Prostate gland (tissue), 2 donors: ENCODE results near the gene DIPK1B.

Experiments
- POLR2A ChIP-seq: fragments of 450-650 bp; IDR thresholded peaks from one replicate; pipeline ENCODE4 v1.6.1; 2016; ENCODE audit warnings: antibody characterized with exemption, mild to moderate bottlenecking
- TF ChIP-seq, protein P1 (sequence below), 4 experiments: fragments of 200-600 bp in 2 of 4; fragments of 450-650 bp in 2 of 4; sonication (generic) in 2 of 4; IDR thresholded peaks; 1 replicate in 3 of 4; 2 replicates in 1 of 4; pipeline ENCODE4 v1.5.1; 2016 to 2019; ENCODE audit warnings: antibody characterized with exemption in 4 of 4, mild to moderate bottlenecking in 2 of 4, moderate library complexity in 2 of 4

DNA sequence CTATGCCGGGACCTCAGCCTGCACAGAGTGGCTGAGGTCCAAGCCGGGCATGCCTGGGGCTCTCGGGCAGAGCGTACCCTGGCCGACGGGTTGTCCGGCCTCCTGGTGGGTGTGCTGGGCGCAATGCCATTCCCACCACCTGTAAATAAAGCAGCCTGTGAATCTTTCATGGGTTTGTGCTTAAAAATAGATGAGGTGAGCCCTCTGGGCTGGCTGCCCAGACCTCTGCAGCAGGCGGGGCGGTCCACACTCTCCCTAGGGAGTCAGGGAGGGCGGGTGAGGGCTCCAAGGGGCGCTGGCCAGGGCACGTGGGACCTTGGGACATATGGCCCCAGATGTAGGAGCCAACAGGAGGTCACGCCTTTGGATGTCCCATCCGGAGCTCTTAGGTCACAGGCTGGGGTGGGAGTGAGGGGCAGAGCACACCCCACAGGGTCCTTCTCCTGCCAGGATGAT is 21.5 kb upstream of the DIPK1B start:
- TF ChIP-seq, protein P1, sequence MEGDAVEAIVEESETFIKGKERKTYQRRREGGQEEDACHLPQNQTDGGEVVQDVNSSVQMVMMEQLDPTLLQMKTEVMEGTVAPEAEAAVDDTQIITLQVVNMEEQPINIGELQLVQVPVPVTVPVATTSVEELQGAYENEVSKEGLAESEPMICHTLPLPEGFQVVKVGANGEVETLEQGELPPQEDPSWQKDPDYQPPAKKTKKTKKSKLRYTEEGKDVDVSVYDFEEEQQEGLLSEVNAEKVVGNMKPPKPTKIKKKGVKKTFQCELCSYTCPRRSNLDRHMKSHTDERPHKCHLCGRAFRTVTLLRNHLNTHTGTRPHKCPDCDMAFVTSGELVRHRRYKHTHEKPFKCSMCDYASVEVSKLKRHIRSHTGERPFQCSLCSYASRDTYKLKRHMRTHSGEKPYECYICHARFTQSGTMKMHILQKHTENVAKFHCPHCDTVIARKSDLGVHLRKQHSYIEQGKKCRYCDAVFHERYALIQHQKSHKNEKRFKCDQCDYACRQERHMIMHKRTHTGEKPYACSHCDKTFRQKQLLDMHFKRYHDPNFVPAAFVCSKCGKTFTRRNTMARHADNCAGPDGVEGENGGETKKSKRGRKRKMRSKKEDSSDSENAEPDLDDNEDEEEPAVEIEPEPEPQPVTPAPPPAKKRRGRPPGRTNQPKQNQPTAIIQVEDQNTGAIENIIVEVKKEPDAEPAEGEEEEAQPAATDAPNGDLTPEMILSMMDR (IDR thresholded peaks at IDR 0.05) = no peak
- no peak for TF ChIP-seq POLR2A
